ENCODE results near the gene CNGB1. TPM values are rescaled to one million over a fixed set of nuclear protein-coding genes. Genes with fewer than 3 reads are reported as not detected.

Gene CNGB1
- total RNA-seq, 1 experiment from 2014 or later, result not detected

- H3K27ac Mint-ChIP-seq (ENCODE audit: low read depth, unreplicated experiment), result no peak overlapping the region
- TF ChIP-seq CTCF (IDR thresholded peaks at IDR 0.05; ENCODE audit: unreplicated experiment), result no peak
- H3K4me1 Mint-ChIP-seq (ENCODE audit: insufficient read depth, unreplicated experiment), result peaks cover 10% of the 10 kb centered on the region
- no peak for DNase-seq (ENCODE audit: unreplicated experiment)
- H3K9me3 Mint-ChIP-seq (ENCODE audit: unreplicated experiment), result no peaks in the 10 kb centered on the region
- H3K4me3 Mint-ChIP-seq (ENCODE audit: unreplicated experiment), result no peak overlapping the region
- no peaks in the 10 kb centered on the region for H3K27me3 Mint-ChIP-seq (ENCODE audit: insufficient read depth, unreplicated experiment)
- intact Hi-C loops (cut with micrococcal nuclease), result no loop called here
- no peaks in the 10 kb centered on the region for H3K36me3 Mint-ChIP-seq (ENCODE audit: insufficient read depth, unreplicated experiment)
- no TSS peak for BruUV-seq (replicated peaks)
- ChIA-PET CTCF (interaction anchor here (0.6 to 1.2 kb wide), 8 partner anchors 9 to 380 kb away, joined by 3 to 6 read pairs (median 4); partner anchors contain the start of genes CNGB1 and ZNF319), POLR2A (interaction anchor here (0.5 to 1.8 kb wide), 4 partner anchors 31 to 221 kb away, joined by 3 to 7 read pairs (median 3); partner anchors contain the start of genes KATNB1 and ZNF319)
Observed at GRCh38 chr16:57956270-57956808, 14.6 kb downstream of the CNGB1 start.

- ChIA-PET CTCF (interaction anchor here (0.6 to 1.2 kb wide), 6 partner anchors 12 to 381 kb away, joined by 3 to 6 read pairs (median 3); partner anchors contain the start of gene ZNF319), POLR2A (interaction anchor here (0.5 to 1.8 kb wide), 4 partner anchors 30 to 220 kb away, joined by 3 to 7 read pairs (median 3); partner anchors contain the start of genes KATNB1 and ZNF319)
- Mint-ChIP-seq H3K9me3 (ENCODE audit: unreplicated experiment) (no peaks in the 10 kb centered on the region), H3K36me3 (ENCODE audit: insufficient read depth, unreplicated experiment) (no peaks in the 10 kb centered on the region), H3K27me3 (ENCODE audit: insufficient read depth, unreplicated experiment) (no peaks in the 10 kb centered on the region), H3K4me3 (ENCODE audit: unreplicated experiment) (peak overlapping the region; percentile 13), H3K27ac (ENCODE audit: low read depth, unreplicated experiment) (peak overlapping the region; percentile 59), H3K4me1 (ENCODE audit: insufficient read depth, unreplicated experiment) (peaks cover 10% of the 10 kb centered on the region)
- DNase-seq (ENCODE audit: unreplicated experiment), result peak; percentile 75
- no peak for TF ChIP-seq CTCF (IDR thresholded peaks at IDR 0.05; ENCODE audit: unreplicated experiment)
- BruUV-seq (replicated peaks), result no TSS peak
- intact Hi-C loops (cut with micrococcal nuclease), result no loop called here
Observed at GRCh38 chr16:57955572-57956188, 15.2 kb downstream of the CNGB1 start.

- TF ChIP-seq CTCF (IDR thresholded peaks at IDR 0.05; ENCODE audit: unreplicated experiment), result no peak
- Mint-ChIP-seq H3K27ac (ENCODE audit: low read depth, unreplicated experiment) (no peak overlapping the region), H3K36me3 (ENCODE audit: insufficient read depth, unreplicated experiment) (no peaks in the 10 kb centered on the region), H3K4me1 (ENCODE audit: insufficient read depth, unreplicated experiment) (peaks cover 10% of the 10 kb centered on the region), H3K4me3 (ENCODE audit: unreplicated experiment) (no peak overlapping the region), H3K9me3 (ENCODE audit: unreplicated experiment) (no peaks in the 10 kb centered on the region), H3K27me3 (ENCODE audit: insufficient read depth, unreplicated experiment) (no peaks in the 10 kb centered on the region)
- CTCF ChIA-PET, result interaction anchor here (0.7 kb wide), 1 partner anchor 21 kb away, joined by 4 read pairs; no protein-coding TSS in a partner anchor
- BruUV-seq (replicated peaks), result no TSS peak
- intact Hi-C loops (cut with micrococcal nuclease), result no loop called here
- no peak for DNase-seq (ENCODE audit: unreplicated experiment)
- POLR2A ChIA-PET, result no interaction called here
Observed at GRCh38 chr16:57953857-57954256, 17.1 kb downstream of the CNGB1 start.

- no peak overlapping the region for H3K27ac Mint-ChIP-seq (ENCODE audit: low read depth, unreplicated experiment)
- DNase-seq (ENCODE audit: unreplicated experiment), result no peak
- intact Hi-C loops (cut with micrococcal nuclease), result no loop called here
- no peaks in the 10 kb centered on the region for H3K9me3 Mint-ChIP-seq (ENCODE audit: unreplicated experiment)
- BruUV-seq (replicated peaks), result no TSS peak
- no peak for TF ChIP-seq CTCF (IDR thresholded peaks at IDR 0.05; ENCODE audit: unreplicated experiment)
- POLR2A ChIA-PET, result no interaction called here
- H3K36me3 Mint-ChIP-seq (ENCODE audit: insufficient read depth, unreplicated experiment), result no peaks in the 10 kb centered on the region
- H3K4me3 Mint-ChIP-seq (ENCODE audit: unreplicated experiment), result no peak overlapping the region
- CTCF ChIA-PET, result interaction anchor here (0.6 kb wide), 2 partner anchors 237 to 559 kb away, joined by 3 read pairs; no protein-coding TSS in a partner anchor
- H3K27me3 Mint-ChIP-seq (ENCODE audit: insufficient read depth, unreplicated experiment), result no peaks in the 10 kb centered on the region
- peaks cover 10% of the 10 kb centered on the region for H3K4me1 Mint-ChIP-seq (ENCODE audit: insufficient read depth, unreplicated experiment)
Observed at GRCh38 chr16:57952909-57953308, 18.0 kb downstream of the CNGB1 start.

All from MCF 10A (cell line).